HCT116 (cell line): ENCODE results near the gene SEC11C. TPM values are rescaled to one million over a fixed set of nuclear protein-coding genes. Genes with fewer than 3 reads are reported as not detected.

ENCODE experiments used
- ATAC-seq: fragments of 200-7000 bp; cut with Tn5 transposase; 2 replicates; pipeline ENCODE4 v1.9.1; 2020; ENCODE audit warnings: mild to moderate bottlenecking, moderate library complexity
- BruUV-seq: library from RNA; stranded (reverse); fragments of 400-500 nt; replicated peaks from 2 replicates; lab custom pipeline; 2021; lab: Mats Ljungman, UMichigan
- CTCF ChIA-PET: fragments of 300-600 bp; sonication (Branson Sonifier 250); formaldehyde crosslinking; loops from one replicate; lab custom pipeline; 2021; ENCODE audit warnings: antibody characterized with exemption; lab: Charles Lee
- POLR2A ChIA-PET: fragments of 300-600, 350-600 bp; sonication (Branson Sonifier 250); formaldehyde crosslinking; loops from one replicate; lab custom pipeline; 2021; ENCODE audit warnings: antibody characterized with exemption; lab: Charles Lee
- RAD21 ChIA-PET, 2 experiments: fragments of 300-600 bp; sonication (Branson Sonifier 250); formaldehyde crosslinking; loops; one replicate each; lab custom pipeline; 2023; ENCODE audit warnings: low total read pairs in 2 of 2; ENCODE audit not compliant: uncharacterized antibody in 2 of 2, unreplicated experiment in 2 of 2, low non-redundant PET in 1 of 2; lab: Charles Lee
- DNase-seq: peaks from one replicate; pipeline ENCODE4 v3.0.0-alpha.2; 2010; ENCODE audit warnings: low read depth, low spot score
- H2AFZ ChIP-seq: fragments of 200-600 bp; shearing (Covaris generic), sonication (generic); 2 replicates; pipeline ENCODE4 v1.6.1; 2017; ENCODE audit warnings: low read depth, mixed run types, mixed read lengths, antibody characterized with exemption, low read length; ENCODE audit not compliant: poor library complexity, severe bottlenecking
- H3K27ac ChIP-seq: 2 replicates; pipeline ENCODE4 v1.5.1; 2012; ENCODE audit warnings: low read depth, low read length
- H3K27me3 ChIP-seq: fragments of 200-600 bp; sonication (generic); 2 replicates; pipeline ENCODE4 v1.6.1; 2016; ENCODE audit warnings: mixed run types, low read length, mixed read lengths; ENCODE audit not compliant: insufficient read depth
- H3K36me3 ChIP-seq, 2 experiments: fragments of 200-500 bp in 1 of 2; fragments of 200-600 bp in 1 of 2; sonication (Bioruptor generic) in 1 of 2; sonication (generic) in 1 of 2; 2 replicates each; pipeline versions ENCODE4 v1.5.1 to v1.6.1; 2014 to 2016; ENCODE audit warnings: low read length in 2 of 2, inconsistent platforms in 1 of 2, mixed read lengths in 1 of 2, mixed run types in 1 of 2; ENCODE audit not compliant: insufficient read depth in 2 of 2, control insufficient read depth in 1 of 2
- H3K4me1 ChIP-seq, 2 experiments: fragments of 200-600 bp in 1 of 2; sonication (generic) in 1 of 2; 2 replicates each; pipeline versions ENCODE4 v1.5.1 to v1.6.1; 2012 to 2017; ENCODE audit warnings: low read length in 2 of 2, inconsistent platforms in 1 of 2, mild to moderate bottlenecking in 1 of 2, mixed read lengths in 1 of 2, mixed run types in 1 of 2, moderate library complexity in 1 of 2; ENCODE audit not compliant: insufficient read depth in 2 of 2, control insufficient read depth in 1 of 2
- H3K4me2 ChIP-seq: fragments of 200-600 bp; sonication (generic); 2 replicates; pipeline ENCODE4 v1.6.1; 2017; ENCODE audit warnings: mixed run types, low read length, mixed read lengths
- H3K4me3 ChIP-seq, 2 experiments: fragments of 200-600 bp in 1 of 2; sonication (generic) in 1 of 2; replicated peaks in 1 of 2; 2 replicates each; pipeline ENCODE4 v1.5.1; 2011 to 2016; ENCODE audit warnings: low read length in 2 of 2, control low read depth in 1 of 2, low read depth in 1 of 2, mild to moderate bottlenecking in 1 of 2, mixed read lengths in 1 of 2, mixed run types in 1 of 2
- H3K79me2 ChIP-seq: fragments of 200-600 bp; sonication (generic); 2 replicates; pipeline ENCODE4 v1.6.1; 2017; ENCODE audit warnings: mild to moderate bottlenecking, mixed run types, low read length, moderate library complexity, mixed read lengths; ENCODE audit not compliant: insufficient read depth
- H3K9ac ChIP-seq: fragments of 200-600 bp; sonication (generic); 2 replicates; pipeline ENCODE4 v1.6.1; 2016; ENCODE audit warnings: low read length, mixed read lengths
- H3K9me2 ChIP-seq: fragments of 200-600 bp; sonication (generic), shearing (Covaris generic); 2 replicates; pipeline ENCODE4 v1.6.1; 2017; ENCODE audit warnings: mixed run types, mild to moderate bottlenecking, moderate library complexity; ENCODE audit not compliant: insufficient read depth
- H3K9me3 ChIP-seq, 2 experiments: fragments of 200-500 bp in 1 of 2; fragments of 200-600 bp in 1 of 2; sonication (Bioruptor generic) in 1 of 2; sonication (generic) in 1 of 2; 2 replicates each; pipeline ENCODE4 v1.6.1; 2014 to 2017; ENCODE audit warnings: low read length in 2 of 2, mixed read lengths in 2 of 2, inconsistent platforms in 1 of 2, low read depth in 1 of 2, mild to moderate bottlenecking in 1 of 2, mixed run types in 1 of 2, moderate library complexity in 1 of 2; ENCODE audit not compliant: control insufficient read depth in 1 of 2, insufficient read depth in 1 of 2
- H4K20me1 ChIP-seq: fragments of 200-600 bp; sonication (generic), shearing (Covaris generic); 2 replicates; pipeline ENCODE4 v1.6.1; 2017; ENCODE audit warnings: mixed run types, mild to moderate bottlenecking, moderate library complexity; ENCODE audit not compliant: insufficient read depth
- CBX3 ChIP-seq: IDR thresholded peaks from 2 replicates; pipeline ENCODE4 v1.6.1; 2012; ENCODE audit warnings: low read depth
- CEBPB ChIP-seq: IDR thresholded peaks from 2 replicates; pipeline ENCODE4 v1.6.1; 2012; ENCODE audit warnings: low read depth
- EGR1 ChIP-seq: IDR thresholded peaks from 2 replicates; pipeline ENCODE4 v1.6.1; 2012; ENCODE audit warnings: low read depth
- FOSL1 ChIP-seq: IDR thresholded peaks from 2 replicates; pipeline ENCODE4 v1.6.1; 2012; ENCODE audit warnings: low read depth
- JUND ChIP-seq: IDR thresholded peaks from 2 replicates; pipeline ENCODE4 v1.6.1; 2012
- POLR2AphosphoS5 ChIP-seq: IDR thresholded peaks from 2 replicates; pipeline ENCODE4 v1.6.1; 2011; ENCODE audit warnings: mild to moderate bottlenecking, low read depth, low read length, moderate library complexity
- RAD21 ChIP-seq: IDR thresholded peaks from 2 replicates; pipeline ENCODE4 v1.6.1; 2012; ENCODE audit warnings: low read depth, mild to moderate bottlenecking
- REST ChIP-seq: IDR thresholded peaks from 2 replicates; pipeline ENCODE4 v1.6.1; 2012; ENCODE audit warnings: low read depth
- SIN3A ChIP-seq: IDR thresholded peaks from 2 replicates; pipeline ENCODE4 v1.6.1; 2012; ENCODE audit warnings: low read depth
- SP1 ChIP-seq: IDR thresholded peaks from 2 replicates; pipeline ENCODE4 v1.6.1; 2012; ENCODE audit warnings: low read depth
- ZNF274 ChIP-seq: fragments of 200-500 bp; sonication (Bioruptor generic); IDR thresholded peaks from 2 replicates; pipeline ENCODE4 v1.6.1; 2014; ENCODE audit warnings: mild to moderate bottlenecking, low read depth, low read length, inconsistent platforms
- intact Hi-C: fragments of 100-400 bp; cut with micrococcal nuclease; formaldehyde crosslinking; loops from 2 replicates; pipeline ENCODE4 v1.10.0; 2022
- total RNA-seq: library from RNA; stranded (reverse); gene quantifications from one replicate; pipeline ENCODE4 v1.2.1, GENCODE V29; 2021; ENCODE audit not compliant: unreplicated experiment
- TF ChIP-seq, protein P1 (sequence below), 3 experiments: fragments of 200-600 bp in 1 of 3; sonication (generic) in 1 of 3; IDR thresholded peaks in 2 of 3; conservative IDR thresholded peaks in 1 of 3; 2 replicates each; pipeline ENCODE4 v1.5.1; 2012 to 2017; ENCODE audit warnings: low read depth in 2 of 3, low read length in 2 of 3, antibody characterized with exemption in 1 of 3, borderline replicate concordance in 1 of 3, control low read depth in 1 of 3, mild to moderate bottlenecking in 1 of 3, mixed read lengths in 1 of 3, mixed run types in 1 of 3, moderate library complexity in 1 of 3; ENCODE audit not compliant: insufficient read depth in 1 of 3
- TF ChIP-seq, protein P2 (sequence below): IDR thresholded peaks from 2 replicates; pipeline ENCODE4 v1.6.1; 2012

The SEC11C gene
- total RNA-seq, 1 experiment from 2014 or later, result 42.2 TPM

DNA sequence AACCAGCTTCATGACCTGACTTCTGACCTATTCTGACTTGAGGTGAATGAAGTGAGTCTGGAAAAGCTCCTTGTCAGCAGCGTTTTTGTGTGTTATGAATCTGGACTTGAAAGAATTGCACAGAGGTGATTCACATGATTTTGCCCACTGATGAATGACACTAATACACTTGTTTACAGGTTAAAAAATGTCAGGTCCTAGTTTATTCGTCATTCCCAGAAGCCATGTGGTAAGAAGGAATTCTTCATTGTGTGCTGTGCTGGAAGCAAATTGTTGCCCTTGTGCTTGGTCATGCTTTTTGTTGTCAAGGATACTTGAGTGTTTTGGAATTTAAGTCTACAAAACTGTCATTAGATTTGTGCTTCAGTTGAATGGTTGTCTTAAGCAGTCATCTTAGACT, 15.5 kb downstream of the SEC11C start:
- intact Hi-C loops, result no loop called here
- no peak overlapping the region for H2AFZ ChIP-seq
- ATAC-seq (no peak), DNase-seq (no peak)
- no peaks in the 10 kb centered on the region for H4K20me1 ChIP-seq
- H3K27me3 ChIP-seq, result no peaks in the 10 kb centered on the region
- H3K9ac ChIP-seq, result no peak overlapping the region
- TF ChIP-seq CBX3 (no peak), CEBPB (no peak), JUND (no peak), SIN3A (no peak)
- TF ChIP-seq, protein P1, sequence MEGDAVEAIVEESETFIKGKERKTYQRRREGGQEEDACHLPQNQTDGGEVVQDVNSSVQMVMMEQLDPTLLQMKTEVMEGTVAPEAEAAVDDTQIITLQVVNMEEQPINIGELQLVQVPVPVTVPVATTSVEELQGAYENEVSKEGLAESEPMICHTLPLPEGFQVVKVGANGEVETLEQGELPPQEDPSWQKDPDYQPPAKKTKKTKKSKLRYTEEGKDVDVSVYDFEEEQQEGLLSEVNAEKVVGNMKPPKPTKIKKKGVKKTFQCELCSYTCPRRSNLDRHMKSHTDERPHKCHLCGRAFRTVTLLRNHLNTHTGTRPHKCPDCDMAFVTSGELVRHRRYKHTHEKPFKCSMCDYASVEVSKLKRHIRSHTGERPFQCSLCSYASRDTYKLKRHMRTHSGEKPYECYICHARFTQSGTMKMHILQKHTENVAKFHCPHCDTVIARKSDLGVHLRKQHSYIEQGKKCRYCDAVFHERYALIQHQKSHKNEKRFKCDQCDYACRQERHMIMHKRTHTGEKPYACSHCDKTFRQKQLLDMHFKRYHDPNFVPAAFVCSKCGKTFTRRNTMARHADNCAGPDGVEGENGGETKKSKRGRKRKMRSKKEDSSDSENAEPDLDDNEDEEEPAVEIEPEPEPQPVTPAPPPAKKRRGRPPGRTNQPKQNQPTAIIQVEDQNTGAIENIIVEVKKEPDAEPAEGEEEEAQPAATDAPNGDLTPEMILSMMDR (IDR thresholded peaks at IDR 0.05 in 2 of 3, conservative IDR thresholded peaks at IDR 0.05 in 1 of 3; ENCODE audit: borderline replicate concordance in 1 of 3, insufficient read depth in 1 of 3, low read depth in 2 of 3, low read length in 2 of 3), result no peak
- H3K4me2 ChIP-seq, result no peak overlapping the region
- no peak overlapping the region for H3K27ac ChIP-seq
- ChIA-PET RAD21 (no interaction called here), POLR2A (no interaction called here), CTCF (no interaction called here)
- no peak overlapping the region for H3K4me3 ChIP-seq
- no TSS peak for BruUV-seq
- no peaks in the 10 kb centered on the region; a peak in 3 of 4 replicates for H3K36me3 ChIP-seq
- no peaks in the 10 kb centered on the region for H3K4me1 ChIP-seq
- H3K9me3 ChIP-seq, result no peaks in the 10 kb centered on the region
- no peaks in the 10 kb centered on the region for H3K9me2 ChIP-seq
- no peaks in the 10 kb centered on the region for H3K79me2 ChIP-seq

GRCh38 chr18:59156316-59156715, 16.6 kb downstream of the SEC11C start:
- intact Hi-C loops, result no loop called here
- DNase-seq (no peak), ATAC-seq (no peak)
- Histone ChIP-seq H3K4me3 (no peak overlapping the region), H2AFZ (no peak overlapping the region), H3K36me3 (no peaks in the 10 kb centered on the region; a peak in 3 of 4 replicates), H3K27ac (no peak overlapping the region), H3K4me2 (no peak overlapping the region), H3K79me2 (no peaks in the 10 kb centered on the region), H3K9me2 (no peaks in the 10 kb centered on the region), H3K4me1 (no peaks in the 10 kb centered on the region), H4K20me1 (no peaks in the 10 kb centered on the region), H3K9me3 (no peaks in the 10 kb centered on the region), H3K9ac (no peak overlapping the region), H3K27me3 (no peaks in the 10 kb centered on the region)
- ChIA-PET CTCF (no interaction called here), RAD21 (no interaction called here), POLR2A (no interaction called here)
- BruUV-seq, result no TSS peak
- TF ChIP-seq FOSL1, result no peak
- TF ChIP-seq RAD21, result no peak
- TF ChIP-seq CBX3, result no peak
- TF ChIP-seq REST, result no peak
- TF ChIP-seq, protein P2, sequence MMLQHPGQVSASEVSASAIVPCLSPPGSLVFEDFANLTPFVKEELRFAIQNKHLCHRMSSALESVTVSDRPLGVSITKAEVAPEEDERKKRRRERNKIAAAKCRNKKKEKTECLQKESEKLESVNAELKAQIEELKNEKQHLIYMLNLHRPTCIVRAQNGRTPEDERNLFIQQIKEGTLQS, result no peak
- TF ChIP-seq CEBPB, result no peak
- TF ChIP-seq POLR2AphosphoS5, result no peak
- TF ChIP-seq SP1, result no peak
- TF ChIP-seq ZNF274, result no peak
- TF ChIP-seq EGR1, result no peak
